ENCODE results near the gene HOXA2.

Gene HOXA2

GRCh38 chr7:27080844-27081436 is 21.5 kb downstream of the HOXA2 start:
- no peak for TF ChIP-seq ZNF274 (IDR thresholded peaks at IDR 0.05; ENCODE audit: low read depth, low read length)
- H3K4me3 ChIP-seq (ENCODE audit: low read length): no peak overlapping the region

GRCh38 chr7:27079234-27079975 is 23.1 kb downstream of the HOXA2 start:
- TF ChIP-seq ZNF274 (IDR thresholded peaks at IDR 0.05; ENCODE audit: low read depth, low read length): no peak
- H3K4me3 ChIP-seq (ENCODE audit: low read length): no peak overlapping the region

GRCh38 chr7:27078616-27079233 is 23.8 kb downstream of the HOXA2 start:
- H3K4me3 ChIP-seq (ENCODE audit: low read length): no peak overlapping the region
- no peak for TF ChIP-seq ZNF274 (IDR thresholded peaks at IDR 0.05; ENCODE audit: low read depth, low read length)

DNA sequence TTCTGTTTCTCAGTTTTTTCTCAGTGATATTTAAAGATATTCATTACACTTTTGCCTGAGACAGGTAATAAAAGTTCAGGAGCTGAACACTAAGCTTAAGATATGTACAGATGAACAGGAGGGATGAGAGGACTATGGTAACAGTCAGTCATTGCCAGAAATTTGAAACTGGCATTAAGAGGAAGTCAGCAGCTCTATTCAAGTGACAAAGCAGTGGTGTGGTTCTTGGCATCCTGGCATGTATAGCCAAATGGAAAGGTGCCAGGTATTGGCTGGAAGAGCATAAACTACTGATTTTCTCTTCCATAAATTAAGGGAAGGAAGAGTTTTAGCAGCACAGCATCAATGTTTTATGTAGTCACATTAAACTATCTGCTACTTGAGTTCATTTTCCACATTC is 29.4 kb downstream of the HOXA2 start:
- H3K4me3 ChIP-seq (ENCODE audit: low read length): no peak overlapping the region
- no peak for TF ChIP-seq ZNF274 (IDR thresholded peaks at IDR 0.05; ENCODE audit: low read depth, low read length)

DNA sequence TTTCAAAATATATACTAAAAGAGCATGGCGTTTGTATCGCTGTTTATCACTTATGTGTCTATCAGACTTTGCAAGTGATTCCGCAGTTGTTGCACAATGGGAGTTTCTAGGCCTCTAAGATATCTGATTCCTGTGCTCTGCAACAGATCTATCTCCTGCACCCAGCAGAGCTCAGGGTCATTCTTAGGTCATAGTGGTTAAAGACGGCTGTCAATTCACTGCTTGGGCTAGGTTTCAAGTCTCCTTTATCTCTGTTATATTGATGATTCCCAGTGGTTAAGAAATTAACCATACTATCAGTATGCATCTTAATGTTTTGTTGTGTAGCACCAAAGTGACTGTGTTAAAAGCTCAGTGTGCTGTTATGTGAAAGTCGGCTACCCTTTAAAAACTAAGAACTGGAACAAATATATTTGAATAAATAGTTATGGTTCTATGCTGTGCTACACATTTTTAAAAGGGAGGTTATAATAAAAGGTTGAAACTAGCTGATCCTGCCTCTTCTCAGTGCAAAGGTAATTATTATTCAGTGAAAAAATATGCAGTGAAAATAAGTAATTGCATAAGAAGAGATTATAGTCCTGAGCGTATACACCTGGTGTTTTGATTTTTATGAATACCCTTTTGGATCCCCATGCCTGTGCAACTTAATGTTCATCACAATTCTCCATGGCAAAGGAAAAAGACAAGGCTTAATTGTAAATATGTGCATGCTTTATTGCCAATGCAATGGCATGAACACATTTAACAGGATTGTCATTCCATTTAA is 30.7 kb downstream of the HOXA2 start:
- no peak overlapping the region for H3K4me3 ChIP-seq (ENCODE audit: low read length)
- no peak for TF ChIP-seq ZNF274 (IDR thresholded peaks at IDR 0.05; ENCODE audit: low read depth, low read length)

DNA sequence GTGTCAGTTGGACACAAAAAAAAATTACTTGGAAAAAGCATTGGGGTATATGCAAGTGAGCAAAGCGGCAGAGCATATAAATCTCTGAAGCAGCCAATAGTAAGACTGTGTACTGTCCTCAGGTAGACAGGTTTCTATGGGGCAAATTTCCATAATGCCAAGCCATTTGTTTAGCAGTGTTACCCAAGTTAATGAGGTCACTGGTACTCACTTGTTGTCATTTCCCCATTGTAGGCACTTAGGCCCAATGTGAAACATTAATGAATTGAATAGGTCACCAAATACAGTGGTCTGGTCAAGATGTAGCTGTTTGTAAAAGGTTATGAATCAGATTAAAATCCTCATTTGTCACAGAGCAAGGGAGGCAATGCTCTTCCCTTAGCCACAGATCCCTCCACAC is 34.2 kb downstream of the HOXA2 start:
- no peak overlapping the region for H3K4me3 ChIP-seq (ENCODE audit: low read length)
- no peak for TF ChIP-seq ZNF274 (IDR thresholded peaks at IDR 0.05; ENCODE audit: low read depth, low read length)

DNA sequence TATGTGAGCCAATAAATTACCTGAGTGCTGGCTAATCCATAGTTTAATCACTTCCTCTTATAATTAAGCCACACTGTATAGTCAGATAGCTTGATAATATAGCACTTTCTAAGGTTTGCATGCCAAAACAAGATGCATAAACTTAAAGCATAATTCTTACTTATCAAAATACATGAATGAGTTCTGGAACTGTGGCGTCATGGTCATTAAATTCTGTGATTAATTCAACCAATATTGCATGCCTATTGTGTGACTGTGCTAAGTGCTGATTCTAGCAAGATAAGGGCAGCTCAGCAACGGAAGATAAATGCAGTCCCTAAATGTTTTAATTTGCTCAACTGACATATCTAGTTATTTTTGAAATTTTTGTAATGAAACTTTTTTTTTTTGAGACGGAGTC is 36.3 kb downstream of the HOXA2 start:
- TF ChIP-seq ZNF274 (IDR thresholded peaks at IDR 0.05; ENCODE audit: low read depth, low read length): no peak
- no peak overlapping the region for H3K4me3 ChIP-seq (ENCODE audit: low read length)

GRCh38 chr7:27065709-27066108 is 36.8 kb downstream of the HOXA2 start:
- H3K4me3 ChIP-seq (ENCODE audit: low read length): no peak overlapping the region
- TF ChIP-seq ZNF274 (IDR thresholded peaks at IDR 0.05; ENCODE audit: low read depth, low read length): no peak

DNA sequence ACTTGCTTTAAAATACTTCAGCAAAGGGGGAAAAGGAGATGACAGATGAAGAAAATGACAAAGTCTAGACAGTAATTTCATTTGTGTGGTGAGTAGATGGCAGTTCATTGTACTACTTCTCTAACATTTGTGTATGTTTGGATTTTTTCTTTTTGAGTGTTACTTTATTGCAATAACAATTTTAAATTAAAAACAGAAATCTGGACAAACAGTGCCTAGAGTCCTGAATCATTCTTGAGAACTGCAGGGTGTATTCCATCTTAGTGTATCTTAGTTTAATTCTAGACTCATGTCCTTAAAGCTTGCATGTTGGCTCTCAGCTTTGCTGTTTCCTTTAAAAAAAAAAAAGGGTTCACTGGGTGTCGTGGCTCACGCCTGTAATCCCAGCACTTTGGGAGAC is 37.8 kb downstream of the HOXA2 start:
- H3K4me3 ChIP-seq (ENCODE audit: low read length): no peak overlapping the region
- TF ChIP-seq ZNF274 (IDR thresholded peaks at IDR 0.05; ENCODE audit: low read depth, low read length): no peak

DNA sequence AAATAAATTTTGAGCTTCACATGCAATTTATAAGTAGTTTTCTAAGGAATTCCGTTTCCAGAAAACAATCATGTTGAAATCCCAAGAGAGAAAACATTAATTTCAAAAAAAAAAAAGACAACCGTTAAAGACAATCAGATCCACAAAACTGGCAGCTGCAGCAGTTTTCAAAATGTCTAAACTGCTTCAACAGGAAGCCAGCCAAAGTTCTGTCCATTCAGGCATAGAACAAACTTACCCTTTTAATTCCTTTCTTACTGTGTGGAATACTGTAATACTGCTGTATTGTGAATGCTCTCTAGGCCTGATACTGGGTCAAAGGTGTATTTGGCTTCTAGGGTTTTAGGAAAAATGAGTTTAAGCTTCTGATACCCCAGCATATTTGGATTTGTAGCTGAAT is 38.3 kb downstream of the HOXA2 start:
- no peak overlapping the region for H3K4me3 ChIP-seq (ENCODE audit: low read length)
- TF ChIP-seq ZNF274 (IDR thresholded peaks at IDR 0.05; ENCODE audit: low read depth, low read length): no peak

GRCh38 chr7:27062946-27063345 is 39.5 kb downstream of the HOXA2 start:
- no peak overlapping the region for H3K4me3 ChIP-seq (ENCODE audit: low read length)
- no peak for TF ChIP-seq ZNF274 (IDR thresholded peaks at IDR 0.05; ENCODE audit: low read depth, low read length)

DNA sequence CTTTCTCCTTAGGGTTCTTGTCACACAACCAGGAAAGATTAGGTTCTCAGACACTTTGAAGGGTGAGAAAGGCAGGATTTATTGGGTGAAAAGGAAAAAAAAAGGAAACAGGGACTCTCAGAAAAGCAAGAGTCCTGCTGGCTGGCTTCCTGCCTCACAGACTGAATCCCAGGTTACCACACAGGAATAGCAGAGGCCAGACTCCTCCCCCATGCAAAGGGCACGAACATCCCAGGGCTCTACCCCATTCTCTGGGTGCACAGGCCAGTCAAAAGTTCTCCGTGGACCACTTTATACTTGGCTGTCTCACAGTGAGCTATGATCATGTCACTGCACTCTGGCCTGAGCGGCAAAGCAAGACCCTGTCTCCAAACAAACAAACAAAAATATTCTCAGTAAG is 49.3 kb downstream of the HOXA2 start:
- TF ChIP-seq ZNF274 (IDR thresholded peaks at IDR 0.05; ENCODE audit: low read depth, low read length): no peak

GRCh38 chr7:27051451-27051850 is 51.0 kb downstream of the HOXA2 start:
- TF ChIP-seq ZNF274 (IDR thresholded peaks at IDR 0.05; ENCODE audit: low read depth, low read length): no peak

More for the DNA sequence above, 49.3 kb downstream of the HOXA2 start:
- no peak overlapping the region for H3K4me3 ChIP-seq (ENCODE audit: low read length)

More at GRCh38 chr7:27051451-27051850, 51.0 kb downstream of the HOXA2 start:
- no peak overlapping the region for H3K4me3 ChIP-seq (ENCODE audit: low read length)
